ENCODE data around the gene RPGRIP1L.

Gene RPGRIP1L

GRCh38 chr16:53703590-53704444 is at the start of gene RPGRIP1L, which contains the start of gene FTO:
RPGRIP1L (minus strand) TSS chr16:53703859; CDS start chr16:53700723, 3,136 bp downstream.
FTO (plus strand) TSS chr16:53704156.
- no peaks in the 10 kb centered on the region for H3K36me3 ChIP-seq (ENCODE audit: control insufficient read depth in 1 of 2, insufficient read depth in 2 of 2, low read length in 2 of 2)
- H3K27ac ChIP-seq (ENCODE audit: low read length), result peak within 1 kb of the TSS; percentile 62
- H3K9me3 ChIP-seq (ENCODE audit: control insufficient read depth in 1 of 2, low read length in 2 of 2), result no peaks in the 10 kb centered on the region
- peak within 1 kb of the TSS; percentile 95 to 97 for H3K4me3 ChIP-seq (ENCODE audit: low read depth in 1 of 2, low read length in 2 of 2)
- peaks cover 13 to 16% of the 10 kb centered on the region in 2 donors for H3K4me1 ChIP-seq (ENCODE audit: control insufficient read depth in 1 of 2, insufficient read depth in 2 of 2, low read length in 2 of 2)
- no peaks in the 10 kb centered on the region for H3K27me3 ChIP-seq (ENCODE audit: low read depth, low read length)

GRCh38 chr16:53753431-53753830 is 49.8 kb upstream of the RPGRIP1L start:
- H3K27me3 ChIP-seq (ENCODE audit: low read depth, low read length), result no peaks in the 10 kb centered on the region
- H3K27ac ChIP-seq (ENCODE audit: low read length), result no peak overlapping the region
- H3K9me3 ChIP-seq (ENCODE audit: control insufficient read depth in 1 of 2, low read length in 2 of 2), result no peaks in the 10 kb centered on the region
- peaks cover 0 to 25% of the 10 kb centered on the region in 2 donors for H3K4me1 ChIP-seq (ENCODE audit: control insufficient read depth in 1 of 2, insufficient read depth in 2 of 2, low read length in 2 of 2)
- H3K36me3 ChIP-seq (ENCODE audit: control insufficient read depth in 1 of 2, insufficient read depth in 2 of 2, low read length in 2 of 2), result no peaks in the 10 kb centered on the region
- no peak overlapping the region for H3K4me3 ChIP-seq (ENCODE audit: low read depth in 1 of 2, low read length in 2 of 2)

- H3K4me3 ChIP-seq (ENCODE audit: low read depth in 1 of 2, low read length in 2 of 2), result no peak overlapping the region
- H3K4me1 ChIP-seq (ENCODE audit: control insufficient read depth in 1 of 2, insufficient read depth in 2 of 2, low read length in 2 of 2), result peaks cover 0 to 25% of the 10 kb centered on the region in 2 donors
- no peaks in the 10 kb centered on the region for H3K9me3 ChIP-seq (ENCODE audit: control insufficient read depth in 1 of 2, low read length in 2 of 2)
- no peaks in the 10 kb centered on the region for H3K36me3 ChIP-seq (ENCODE audit: control insufficient read depth in 1 of 2, insufficient read depth in 2 of 2, low read length in 2 of 2)
- no peaks in the 10 kb centered on the region for H3K27me3 ChIP-seq (ENCODE audit: low read depth, low read length)
- no peak overlapping the region for H3K27ac ChIP-seq (ENCODE audit: low read length)
These were observed 48.9 kb upstream of the RPGRIP1L start for GRCh38 chr16:53752560-53752959.

- H3K4me1 ChIP-seq (ENCODE audit: control insufficient read depth in 1 of 2, insufficient read depth in 2 of 2, low read length in 2 of 2), result peaks cover 0 to 4% of the 10 kb centered on the region in 2 donors
- no peak overlapping the region for H3K4me3 ChIP-seq (ENCODE audit: low read depth in 1 of 2, low read length in 2 of 2)
- no peaks in the 10 kb centered on the region for H3K27me3 ChIP-seq (ENCODE audit: low read depth, low read length)
- H3K27ac ChIP-seq (ENCODE audit: low read length), result no peak overlapping the region
- H3K9me3 ChIP-seq (ENCODE audit: control insufficient read depth in 1 of 2, low read length in 2 of 2), result no peaks in the 10 kb centered on the region
- no peaks in the 10 kb centered on the region for H3K36me3 ChIP-seq (ENCODE audit: control insufficient read depth in 1 of 2, insufficient read depth in 2 of 2, low read length in 2 of 2)
These were observed 42.2 kb upstream of the RPGRIP1L start for GRCh38 chr16:53745753-53746266.

- peaks cover 0 to 4% of the 10 kb centered on the region in 2 donors for H3K4me1 ChIP-seq (ENCODE audit: control insufficient read depth in 1 of 2, insufficient read depth in 2 of 2, low read length in 2 of 2)
- no peaks in the 10 kb centered on the region for H3K9me3 ChIP-seq (ENCODE audit: control insufficient read depth in 1 of 2, low read length in 2 of 2)
- H3K27ac ChIP-seq (ENCODE audit: low read length), result no peak overlapping the region
- H3K4me3 ChIP-seq (ENCODE audit: low read depth in 1 of 2, low read length in 2 of 2), result no peak overlapping the region
- no peaks in the 10 kb centered on the region for H3K36me3 ChIP-seq (ENCODE audit: control insufficient read depth in 1 of 2, insufficient read depth in 2 of 2, low read length in 2 of 2)
- H3K27me3 ChIP-seq (ENCODE audit: low read depth, low read length), result no peaks in the 10 kb centered on the region
These were observed 41.4 kb upstream of the RPGRIP1L start for GRCh38 chr16:53745086-53745485.

- no peaks in the 10 kb centered on the region for H3K27me3 ChIP-seq (ENCODE audit: low read depth, low read length)
- no peak overlapping the region for H3K27ac ChIP-seq (ENCODE audit: low read length)
- H3K4me1 ChIP-seq (ENCODE audit: control insufficient read depth in 1 of 2, insufficient read depth in 2 of 2, low read length in 2 of 2), result peaks cover 0 to 4% of the 10 kb centered on the region in 2 donors
- no peak overlapping the region for H3K4me3 ChIP-seq (ENCODE audit: low read depth in 1 of 2, low read length in 2 of 2)
- no peaks in the 10 kb centered on the region for H3K36me3 ChIP-seq (ENCODE audit: control insufficient read depth in 1 of 2, insufficient read depth in 2 of 2, low read length in 2 of 2)
- no peaks in the 10 kb centered on the region for H3K9me3 ChIP-seq (ENCODE audit: control insufficient read depth in 1 of 2, low read length in 2 of 2)
These were observed 40.8 kb upstream of the RPGRIP1L start for GRCh38 chr16:53744449-53744848.

GRCh38 chr16:53743149-53743566 is 39.5 kb upstream of the RPGRIP1L start:
- no peaks in the 10 kb centered on the region for H3K27me3 ChIP-seq (ENCODE audit: low read depth, low read length)
- no peak overlapping the region for H3K27ac ChIP-seq (ENCODE audit: low read length)
- H3K4me1 ChIP-seq (ENCODE audit: control insufficient read depth in 1 of 2, insufficient read depth in 2 of 2, low read length in 2 of 2), result peaks cover 0 to 4% of the 10 kb centered on the region in 2 donors
- H3K4me3 ChIP-seq (ENCODE audit: low read depth in 1 of 2, low read length in 2 of 2), result no peak overlapping the region
- H3K9me3 ChIP-seq (ENCODE audit: control insufficient read depth in 1 of 2, low read length in 2 of 2), result no peaks in the 10 kb centered on the region
- H3K36me3 ChIP-seq (ENCODE audit: control insufficient read depth in 1 of 2, insufficient read depth in 2 of 2, low read length in 2 of 2), result no peaks in the 10 kb centered on the region

- Histone ChIP-seq H3K4me3 (ENCODE audit: low read depth in 1 of 2, low read length in 2 of 2) (no peak overlapping the region), H3K27me3 (ENCODE audit: low read depth, low read length) (no peaks in the 10 kb centered on the region), H3K36me3 (ENCODE audit: control insufficient read depth in 1 of 2, insufficient read depth in 2 of 2, low read length in 2 of 2) (no peaks in the 10 kb centered on the region), H3K27ac (ENCODE audit: low read length) (no peak overlapping the region), H3K9me3 (ENCODE audit: control insufficient read depth in 1 of 2, low read length in 2 of 2) (no peaks in the 10 kb centered on the region), H3K4me1 (ENCODE audit: control insufficient read depth in 1 of 2, insufficient read depth in 2 of 2, low read length in 2 of 2) (peaks cover 0 to 4% of the 10 kb centered on the region in 2 donors)
These were observed 37.9 kb upstream of the RPGRIP1L start for GRCh38 chr16:53741546-53741945.

- no peaks in the 10 kb centered on the region for H3K36me3 ChIP-seq (ENCODE audit: control insufficient read depth in 1 of 2, insufficient read depth in 2 of 2, low read length in 2 of 2)
- H3K27me3 ChIP-seq (ENCODE audit: low read depth, low read length), result no peaks in the 10 kb centered on the region
- no peak overlapping the region for H3K4me3 ChIP-seq (ENCODE audit: low read depth in 1 of 2, low read length in 2 of 2)
- H3K4me1 ChIP-seq (ENCODE audit: control insufficient read depth in 1 of 2, insufficient read depth in 2 of 2, low read length in 2 of 2), result peaks cover 0 to 4% of the 10 kb centered on the region in 2 donors
- H3K9me3 ChIP-seq (ENCODE audit: control insufficient read depth in 1 of 2, low read length in 2 of 2), result no peaks in the 10 kb centered on the region
- no peak overlapping the region for H3K27ac ChIP-seq (ENCODE audit: low read length)
These were observed 37.4 kb upstream of the RPGRIP1L start for GRCh38 chr16:53740933-53741531.

GRCh38 chr16:53740476-53740875 is 36.8 kb upstream of the RPGRIP1L start:
- Histone ChIP-seq H3K9me3 (ENCODE audit: control insufficient read depth in 1 of 2, low read length in 2 of 2) (no peaks in the 10 kb centered on the region), H3K4me3 (ENCODE audit: low read depth in 1 of 2, low read length in 2 of 2) (no peak overlapping the region), H3K27ac (ENCODE audit: low read length) (no peak overlapping the region), H3K36me3 (ENCODE audit: control insufficient read depth in 1 of 2, insufficient read depth in 2 of 2, low read length in 2 of 2) (no peaks in the 10 kb centered on the region), H3K4me1 (ENCODE audit: control insufficient read depth in 1 of 2, insufficient read depth in 2 of 2, low read length in 2 of 2) (peaks cover 0 to 4% of the 10 kb centered on the region in 2 donors), H3K27me3 (ENCODE audit: low read depth, low read length) (no peaks in the 10 kb centered on the region)

- H3K4me1 ChIP-seq (ENCODE audit: control insufficient read depth in 1 of 2, insufficient read depth in 2 of 2, low read length in 2 of 2), result peaks cover 0 to 2% of the 10 kb centered on the region in 2 donors
- H3K9me3 ChIP-seq (ENCODE audit: control insufficient read depth in 1 of 2, low read length in 2 of 2), result no peaks in the 10 kb centered on the region
- no peaks in the 10 kb centered on the region for H3K36me3 ChIP-seq (ENCODE audit: control insufficient read depth in 1 of 2, insufficient read depth in 2 of 2, low read length in 2 of 2)
- no peaks in the 10 kb centered on the region for H3K27me3 ChIP-seq (ENCODE audit: low read depth, low read length)
- H3K27ac ChIP-seq (ENCODE audit: low read length), result no peak overlapping the region
- H3K4me3 ChIP-seq (ENCODE audit: low read depth in 1 of 2, low read length in 2 of 2), result no peak overlapping the region
These were observed 33.9 kb upstream of the RPGRIP1L start for GRCh38 chr16:53737552-53737951.

Measured in muscle layer of duodenum (tissue), 2 donors.